Fibroblast of mammary gland (primary cell): ENCODE results near the gene ZC2HC1B.
A peak's percentile ranks its signal among the peaks of the same experiment; 100 is the strongest.

Source experiments
- DNase-seq: peaks from one replicate; pipeline ENCODE4 v3.0.0-alpha.2; 2010; ENCODE audit warnings: low read depth
- H3K4me3 ChIP-seq: 2 replicates; pipeline ENCODE4 v1.5.1; 2011; ENCODE audit warnings: low read depth, mild to moderate bottlenecking, low read length, moderate library complexity; ENCODE audit not compliant: control insufficient read depth
- TF ChIP-seq, protein P1 (sequence below): conservative IDR thresholded peaks from 2 replicates; pipeline ENCODE4 v1.5.1; 2011; ENCODE audit warnings: low read depth, low read length, inconsistent platforms; ENCODE audit not compliant: control insufficient read depth, insufficient read depth

ZC2HC1B gene

DNA sequence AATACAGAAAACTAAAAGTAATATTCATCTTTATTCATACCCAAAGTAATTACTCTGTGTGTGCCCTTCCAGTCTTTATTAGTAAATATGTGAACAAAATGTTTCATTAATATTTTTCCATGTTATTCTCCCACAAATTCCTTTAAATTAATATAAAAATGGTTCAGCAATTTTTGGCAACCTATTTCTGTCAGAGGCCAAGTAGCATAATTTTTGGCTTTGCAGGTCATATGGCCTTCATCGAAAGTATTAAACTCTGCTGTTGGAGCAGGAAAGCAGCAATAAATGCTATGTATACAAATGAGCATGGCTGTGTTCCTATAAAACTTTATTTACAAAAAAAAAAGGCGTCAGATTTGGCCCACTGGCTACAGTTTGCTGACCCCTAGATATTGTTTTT, 16.1 kb downstream of the ZC2HC1B start:
- no peak overlapping the region for H3K4me3 ChIP-seq
- TF ChIP-seq, protein P1, sequence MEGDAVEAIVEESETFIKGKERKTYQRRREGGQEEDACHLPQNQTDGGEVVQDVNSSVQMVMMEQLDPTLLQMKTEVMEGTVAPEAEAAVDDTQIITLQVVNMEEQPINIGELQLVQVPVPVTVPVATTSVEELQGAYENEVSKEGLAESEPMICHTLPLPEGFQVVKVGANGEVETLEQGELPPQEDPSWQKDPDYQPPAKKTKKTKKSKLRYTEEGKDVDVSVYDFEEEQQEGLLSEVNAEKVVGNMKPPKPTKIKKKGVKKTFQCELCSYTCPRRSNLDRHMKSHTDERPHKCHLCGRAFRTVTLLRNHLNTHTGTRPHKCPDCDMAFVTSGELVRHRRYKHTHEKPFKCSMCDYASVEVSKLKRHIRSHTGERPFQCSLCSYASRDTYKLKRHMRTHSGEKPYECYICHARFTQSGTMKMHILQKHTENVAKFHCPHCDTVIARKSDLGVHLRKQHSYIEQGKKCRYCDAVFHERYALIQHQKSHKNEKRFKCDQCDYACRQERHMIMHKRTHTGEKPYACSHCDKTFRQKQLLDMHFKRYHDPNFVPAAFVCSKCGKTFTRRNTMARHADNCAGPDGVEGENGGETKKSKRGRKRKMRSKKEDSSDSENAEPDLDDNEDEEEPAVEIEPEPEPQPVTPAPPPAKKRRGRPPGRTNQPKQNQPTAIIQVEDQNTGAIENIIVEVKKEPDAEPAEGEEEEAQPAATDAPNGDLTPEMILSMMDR, result no peak
- no peak for DNase-seq

DNA sequence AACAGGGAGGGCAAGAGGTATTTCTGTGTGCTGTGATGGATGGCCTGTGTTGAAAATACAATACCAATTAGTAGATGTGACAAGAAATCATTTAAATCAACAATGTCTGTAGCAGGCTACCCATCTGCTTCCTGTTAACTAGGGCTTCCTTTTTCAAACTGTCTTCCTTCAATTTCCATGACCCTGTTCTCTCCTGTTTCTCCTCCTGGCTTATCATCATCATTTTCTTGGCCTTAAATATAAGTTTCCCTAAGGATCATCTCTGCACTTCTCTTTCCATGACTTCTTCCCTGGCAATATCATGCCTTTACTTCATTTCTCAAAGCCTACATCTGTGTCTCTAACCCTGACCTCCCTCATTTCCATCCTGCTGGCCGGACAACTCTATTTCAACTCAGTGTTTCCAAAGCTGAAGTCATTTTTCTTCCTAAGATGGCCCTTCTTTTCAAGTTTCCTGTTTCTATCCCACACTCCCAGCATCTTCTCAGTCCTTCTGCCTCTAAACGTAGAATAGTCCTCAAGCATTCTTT, 18.2 kb downstream of the ZC2HC1B start:
- no peak overlapping the region for H3K4me3 ChIP-seq
- DNase-seq, result no peak

DNA sequence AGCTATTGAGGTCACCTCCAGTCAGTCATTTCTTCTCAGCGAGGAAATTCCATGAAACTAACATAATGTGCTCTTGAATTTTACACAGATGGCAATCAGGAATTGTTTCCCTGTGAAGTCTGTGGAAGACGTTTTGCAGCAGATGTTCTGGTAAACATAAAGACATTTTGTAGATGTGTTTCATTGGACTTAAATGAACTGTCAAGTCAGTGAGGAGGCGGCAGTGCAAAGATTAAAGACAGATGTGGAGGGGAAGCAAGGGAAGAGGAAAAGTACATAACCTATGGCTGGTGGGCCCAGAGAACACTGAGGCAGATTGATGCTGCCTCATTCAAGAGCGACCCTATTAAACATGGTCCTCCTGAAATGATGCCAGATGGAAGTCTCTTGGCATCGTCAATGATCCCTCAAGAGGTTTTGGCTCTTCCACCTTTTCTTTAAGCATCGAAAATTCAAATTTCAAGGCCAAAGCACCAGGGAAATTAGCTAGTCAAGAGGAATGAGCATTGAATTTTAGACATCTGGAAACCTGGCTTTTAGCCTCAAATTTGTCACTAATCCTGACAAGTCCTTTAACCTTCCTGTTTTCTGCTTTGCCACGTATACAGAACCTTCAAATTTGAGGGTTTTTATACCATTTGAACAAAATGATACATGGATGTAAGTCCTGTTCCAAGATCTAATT, 20.1 kb downstream of the ZC2HC1B start:
- TF ChIP-seq, protein P1, result no peak
- no peak overlapping the region for H3K4me3 ChIP-seq
- DNase-seq, result peak; percentile 64

More for the DNA sequence above, 18.2 kb downstream of the ZC2HC1B start:
- TF ChIP-seq, protein P1, result no peak

DNA sequence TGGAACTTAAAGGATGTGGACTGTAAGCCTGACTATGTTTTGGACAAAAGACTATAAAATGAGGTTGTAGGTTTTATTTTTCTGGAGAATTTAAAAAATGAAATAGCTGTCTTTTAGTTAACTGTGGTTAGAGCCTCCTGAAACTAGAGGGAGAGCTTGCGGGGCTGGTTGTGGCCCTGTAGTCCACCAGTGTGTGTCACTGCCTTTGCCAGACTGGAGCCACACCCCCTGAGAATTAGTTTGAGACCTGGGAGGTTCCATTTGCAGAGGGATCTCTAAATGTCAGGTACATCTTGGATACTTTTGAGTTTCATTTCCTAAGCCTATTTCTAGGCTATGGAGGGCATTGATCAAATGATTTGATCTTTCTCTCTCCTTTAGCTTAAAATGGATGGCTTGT, 20.8 kb downstream of the ZC2HC1B start:
- no peak for DNase-seq
- TF ChIP-seq, protein P1, result no peak

DNA sequence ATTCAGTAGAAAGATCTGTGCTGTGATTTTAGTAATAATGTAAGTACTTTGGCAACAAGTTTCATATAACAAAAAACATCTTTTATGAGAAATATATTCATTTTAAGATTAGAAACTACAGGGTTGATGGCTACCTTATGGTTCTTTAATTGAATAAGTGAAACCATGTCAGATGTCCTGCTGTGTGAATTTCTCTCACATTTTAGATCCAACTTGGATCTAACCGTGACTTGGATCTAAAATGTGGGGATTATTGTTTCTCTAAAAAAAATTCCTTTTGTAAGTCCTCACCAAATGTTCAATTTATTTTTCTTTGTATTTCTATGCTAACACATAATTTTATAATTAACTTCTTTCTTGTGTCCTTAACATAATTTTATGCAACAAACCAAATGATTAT, 30.4 kb downstream of the ZC2HC1B start:
- no peak for DNase-seq
- TF ChIP-seq, protein P1, result no peak
- H3K4me3 ChIP-seq, result no peak overlapping the region

More for the DNA sequence above, 20.8 kb downstream of the ZC2HC1B start:
- no peak overlapping the region for H3K4me3 ChIP-seq

DNA sequence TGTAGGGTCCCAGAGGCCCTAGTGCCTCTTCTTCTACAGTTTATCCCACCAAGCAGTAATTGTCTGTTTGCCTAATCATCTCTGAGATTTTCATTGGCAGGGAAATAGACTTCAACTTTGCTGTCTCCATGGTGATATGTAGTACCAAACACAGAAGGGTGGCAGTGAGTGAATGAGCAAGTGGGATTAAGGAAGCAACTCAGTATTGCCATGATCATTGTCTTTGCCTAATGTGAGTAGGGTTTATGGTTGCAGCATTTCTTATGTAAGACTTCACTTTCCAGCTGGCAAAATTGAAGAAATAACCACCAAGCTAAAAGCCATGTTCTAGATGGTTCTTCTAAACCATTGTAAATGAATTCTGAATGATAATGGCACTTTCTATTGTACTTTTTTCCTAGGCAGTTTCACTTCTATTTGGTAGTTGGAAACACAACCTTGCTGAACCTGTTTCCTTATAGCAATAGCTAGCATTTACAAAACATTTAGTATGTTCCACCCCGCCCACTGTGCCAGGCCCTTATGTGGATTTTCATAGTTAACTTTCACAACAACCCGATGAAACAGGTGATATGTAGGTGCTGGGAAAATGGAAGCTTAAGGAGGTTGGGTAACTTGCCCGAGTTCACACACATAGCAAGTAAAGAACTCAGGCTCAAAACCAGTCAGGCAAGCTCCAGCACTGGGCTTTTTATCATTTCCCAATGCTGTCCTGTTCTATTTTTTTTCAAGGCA, 32.0 kb downstream of the ZC2HC1B start:
- TF ChIP-seq, protein P1, result no peak
- no peak for DNase-seq
- no peak overlapping the region for H3K4me3 ChIP-seq
